ENCODE measurements around the gene STK39. TPM values are rescaled to one million over a fixed set of nuclear protein-coding genes. Genes with fewer than 3 reads are reported as not detected.

STK39 gene
- total and polyA plus RNA-seq, 9 of the 15 experiments (the other 6 are each of a cell fraction or from before 2014, with no cell fraction given) = 0.19 to 0.76 (median 0.51) TPM

GRCh38 chr2:167980439-167980838, 267.0 kb downstream of the STK39 start:
- H3K36me3 ChIP-seq (ENCODE audit: control insufficient read depth, insufficient read depth, low read length) = no peaks in the 10 kb centered on the region
- intact Hi-C loops (cut with micrococcal nuclease) = no loop called here
- WGBS (ENCODE audit: insufficient coverage, low coverage, missing lambda C conversion rate) = 0% methylated on average over 4 of the region's 4 CpGs
- BruUV-seq (replicated peaks) = no TSS peak
- in situ Hi-C loops (cut with MboI) = no loop called here
- H4K20me1 ChIP-seq (replicated peaks; ENCODE audit: control insufficient read depth, insufficient read depth, low read length) = no peaks in the 10 kb centered on the region
- FAIRE-seq (no peak), ATAC-seq (peak; percentile 74; the same call in 2 of the 3 replicates), DNase-seq (ENCODE audit: extremely low read depth in 1 of 4, low spot score in 3 of 4) (no peak)
- H3K9me1 ChIP-seq (ENCODE audit: control insufficient read depth, insufficient read depth, low read length) = no peaks in the 10 kb centered on the region
- peaks cover 8 to 11% of the 10 kb centered on the region in 2 experiments; a peak in 4 of 5 replicates for H3K27me3 ChIP-seq (ENCODE audit: control insufficient read depth in 2 of 2, insufficient read depth in 2 of 2, low read length in 2 of 2)
- H3K27ac ChIP-seq (ENCODE audit: extremely low read depth, low read depth, low read length) = no peak overlapping the region
- H3K4me3 ChIP-seq = no peak overlapping the region
- H3K79me2 ChIP-seq (ENCODE audit: control insufficient read depth, insufficient read depth, low read length) = no peaks in the 10 kb centered on the region
- no peaks in the 10 kb centered on the region for H3K4me1 ChIP-seq (replicated peaks in 1 of 2; ENCODE audit: control insufficient read depth in 2 of 2, insufficient read depth in 2 of 2, low read length in 2 of 2)
- H3K9me3 ChIP-seq (replicated peaks; ENCODE audit: control insufficient read depth, insufficient read depth, low read depth, low read length) = no peaks in the 10 kb centered on the region
- POLR2A ChIA-PET = no interaction called here
- CTCF ChIA-PET (ENCODE audit: low intra/inter-chr PET ratio) = no interaction called here
- no peak overlapping the region for H3K9ac ChIP-seq (ENCODE audit: insufficient read depth in 1 of 2, low read depth in 2 of 2, low read length in 2 of 2)
- H2AFZ ChIP-seq (ENCODE audit: low read depth, low read length) = no peak overlapping the region
- no peak overlapping the region for H3K4me2 ChIP-seq (ENCODE audit: insufficient read depth, low read length)
- TF ChIP-seq ZNF197 (CRISPR knock-in tag; IDR thresholded peaks at IDR 0.05; ENCODE audit: low read depth) (no peak), CXXC5 (CRISPR knock-in tag; IDR thresholded peaks at IDR 0.05) (no peak), WHSC1 (IDR thresholded peaks at IDR 0.05; ENCODE audit: low read length) (no peak), ZNF764 (CRISPR knock-in tag; IDR thresholded peaks at IDR 0.05; ENCODE audit: low read depth) (no peak), ZNF277 (CRISPR knock-in tag; IDR thresholded peaks at IDR 0.05; ENCODE audit: borderline replicate concordance) (no peak), TAF1 (IDR thresholded peaks at IDR 0.05; ENCODE audit: control insufficient read depth, extremely low read depth, insufficient read depth, low read length, severe bottlenecking) (no peak), PHF20 (IDR thresholded peaks at IDR 0.05; ENCODE audit: partially characterized antibody) (no peak), ZNF583 (CRISPR knock-in tag; IDR thresholded peaks at IDR 0.05) (no peak), RBM39 (optimal IDR thresholded peaks at IDR 0.05; ENCODE audit: low read depth, low read length) (no peak), FOXA3 (CRISPR knock-in tag; conservative IDR thresholded peaks at IDR 0.05 in 1 of 2, IDR thresholded peaks at IDR 0.05 in 1 of 2) (no peak), ETS2 (tag; IDR thresholded peaks at IDR 0.05; ENCODE audit: borderline replicate concordance, poor library complexity, severe bottlenecking) (no peak), YY1 (IDR thresholded peaks at IDR 0.05; ENCODE audit: borderline replicate concordance in 1 of 3, control insufficient read depth in 1 of 3, extremely low read depth in 1 of 3, insufficient read depth in 3 of 3, insufficient read length in 1 of 3, insufficient replicate concordance in 2 of 3, low read depth in 1 of 3, low read length in 2 of 3) (no peak), BRCA1 (IDR thresholded peaks at IDR 0.05) (no peak), BRCA1 (CRISPR knock-in tag; IDR thresholded peaks at IDR 0.05) (no peak), ASH1L (IDR thresholded peaks at IDR 0.05; ENCODE audit: borderline replicate concordance, low read depth, partially characterized antibody) (no peak), SNAPC5 (CRISPR knock-in tag; IDR thresholded peaks at IDR 0.05) (no peak), ATF4 (CRISPR knock-in tag; IDR thresholded peaks at IDR 0.05) (no peak), DPF2 (IDR thresholded peaks at IDR 0.05) (no peak), CCNT2 (IDR thresholded peaks at IDR 0.05; ENCODE audit: borderline replicate concordance, extremely low read depth, insufficient read length, low read depth, low read length) (no peak)

Data from K562 (cell line).